A549 (cell line): ENCODE results near the gene GRHL1. TPM values are rescaled to one million over a fixed set of nuclear protein-coding genes. Genes with fewer than 3 reads are reported as not detected.

Experiments
- ATAC-seq, 2 experiments: fragments of 200-7000 bp in 1 of 2; fragments of >200 bp in 1 of 2; cut with Nextera tagmentation in 1 of 2; cut with Tn5 transposase in 1 of 2; 3 replicates each; pipeline versions ENCODE4 v1.8.0 to v1.9.1; 2018 to 2020; ENCODE audit warnings: mild to moderate bottlenecking in 1 of 2, moderate library complexity in 1 of 2
- CTCF ChIA-PET: fragments of 300-600 bp; sonication (Branson Sonifier 250); formaldehyde crosslinking; extraction: SDS; loops from one replicate; lab custom pipeline; 2021; ENCODE audit warnings: antibody characterized with exemption, inconsistent platforms; lab: Yijun Ruan, JAX
- POLR2A ChIA-PET: fragments of 350-600 bp; formaldehyde crosslinking; extraction: SDS; loops from one replicate; lab custom pipeline; 2021; ENCODE audit warnings: antibody characterized with exemption, inconsistent platforms; lab: Yijun Ruan, JAX
- DNase-seq, 2 experiments: peaks; one replicate each; pipeline versions ENCODE4 v3.0.0 to v3.0.0-alpha.2; 2011 to 2016; ENCODE audit warnings: low read depth in 1 of 2, low spot score in 1 of 2
- FAIRE-seq: peaks from 2 replicates; lab custom pipeline; 2011; peaks lifted over from hg19 to GRCh38; lab: Jason Lieb, UNC
- H3K27ac ChIP-seq, 2 experiments: fragments of >200 bp; sonication (Bioruptor Twin); formaldehyde crosslinking; 3 replicates each; pipeline ENCODE4 v1.5.1; 2016 to 2017
- H3K4me1 ChIP-seq: fragments of >200 bp; sonication (Bioruptor Twin); formaldehyde crosslinking; 3 replicates; pipeline ENCODE4 v1.6.1; 2016
- H3K4me2 ChIP-seq: fragments of >200 bp; sonication (Bioruptor Twin); formaldehyde crosslinking; 3 replicates; pipeline ENCODE4 v1.6.1; 2016
- H3K4me3 ChIP-seq: fragments of >200 bp; sonication (Bioruptor Twin); formaldehyde crosslinking; 3 replicates; pipeline ENCODE4 v1.5.1; 2016
- H3K9me3 ChIP-seq: fragments of >200 bp; sonication (Bioruptor Twin); formaldehyde crosslinking; 3 replicates; pipeline ENCODE4 v1.6.1; 2016
- CBX8 ChIP-seq: fragments of 200-600 bp; sonication (generic); IDR thresholded peaks from 2 replicates; pipeline ENCODE4 v1.6.1; 2016
- CTCF ChIP-seq: fragments of >200 bp; sonication (Bioruptor Twin); formaldehyde crosslinking; IDR thresholded peaks from 3 replicates; pipeline ENCODE4 v1.5.1; 2016
- RAD21 ChIP-seq, 2 experiments: fragments of >200 bp in 1 of 2; sonication (Bioruptor Twin) in 1 of 2; formaldehyde crosslinking in 1 of 2; IDR thresholded peaks in 1 of 2; conservative IDR thresholded peaks in 1 of 2; 2 replicates in 1 of 2; 3 replicates in 1 of 2; pipeline ENCODE4 v1.6.1; 2012 to 2018; ENCODE audit warnings: inconsistent platforms in 1 of 2
- SMC3 ChIP-seq: fragments of >200 bp; sonication (Bioruptor Twin); formaldehyde crosslinking; IDR thresholded peaks from 3 replicates; pipeline ENCODE4 v1.6.1; 2018; ENCODE audit warnings: inconsistent platforms
- ZNF302 ChIP-seq: fragments of 250-450 bp; sonication (Bioruptor Pico); IDR thresholded peaks from 2 replicates; pipeline ENCODE4 v1.9.0; 2021; ENCODE audit warnings: inconsistent platforms, mild to moderate bottlenecking, moderate library complexity
- WGBS: methylation state at CpG from one replicate; pipeline ENCODE4 v1.1.6; 2017; ENCODE audit errors: missing lambda C conversion rate; 5-methylcytosine and 5-hydroxymethylcytosine counted together
- polyA plus RNA-seq, 4 experiments: library from polyadenylated mRNA; depleted of rRNA in 3 of 4; stranded (reverse); fragments of >200 nt; fragmentation: RNase III in 1 of 4; extraction: RNeasy Plus Mini Kit Qiagen cat#74134 plus additional on column Dnase treatment in 1 of 4; gene quantifications; 2 replicates in 3 of 4; 3 replicates in 1 of 4; pipeline ENCODE4 v1.2.3, GENCODE V29; 2011 to 2017

Gene GRHL1
- polyA plus RNA-seq, 2 of the 4 experiments (the other 2 are of a cell fraction) = 0.68 to 1.2 TPM

- peak; percentile 94 for TF ChIP-seq CTCF
- no peak for TF ChIP-seq ZNF302 (CRISPR knock-in tag)
- TF ChIP-seq RAD21 (conservative IDR thresholded peaks at IDR 0.05 in 1 of 2, IDR thresholded peaks at IDR 0.05 in 1 of 2) = peak; percentile 84 to 85
- TF ChIP-seq CBX8 = no peak
- TF ChIP-seq SMC3 = peak; percentile 71
- TF ChIP-seq, all 56 proteins: peak for 3
- 54% methylated on average over 10 of the region's 10 CpGs for WGBS
These were observed 97.1 kb downstream of the GRHL1 start for GRCh38 chr2:10048501-10049171.

More at GRCh38 chr2:10048501-10049171, 97.1 kb downstream of the GRHL1 start:
- ATAC-seq = peak; percentile 56 to 69; a peak in 5 of 6 replicates
- Histone ChIP-seq H3K4me3 (no peak overlapping the region), H3K27ac (no peak overlapping the region), H3K4me1 (no peaks in the 10 kb centered on the region), H3K9me3 (0 out of 3 replicates have a peak, but pooled peaks cover 2% of the 10 kb centered on the region), H3K4me2 (no peak overlapping the region)
- CTCF ChIA-PET = interaction anchor here (0.6 to 12.5 kb wide), 51 partner anchors 10 to 645 kb away, joined by 3 to 232 read pairs (median 4); partner anchors contain the start of gene TAF1B
- POLR2A ChIA-PET = interaction anchor here (0.6 to 2.0 kb wide), 3 partner anchors 64 to 715 kb away, joined by 4 to 7 read pairs (median 6); partner anchors contain the start of gene TAF1B
- no peak for FAIRE-seq
- DNase-seq = peak; percentile 56 to 67

Other genes starting within 250 kb of the GRHL1 start
- 40.8 and 51.7 TPM in 2 replicates for gene TAF1B, start 108.2 kb upstream of the GRHL1 start, polyA plus RNA-seq (2011; rRNA removed)
- gene TAF1B, start 108.2 kb upstream of the GRHL1 start, polyA plus RNA-seq (2017; fragmentation: RNase III; extraction: RNeasy Plus Mini Kit Qiagen cat#74134 plus additional on column Dnase treatment) = 32.4 to 40.6 TPM (median 37.0 TPM) in 3 replicates
- gene KLF11, start 91.9 kb downstream of the GRHL1 start, polyA plus RNA-seq (2011; rRNA removed) = 8.2 and 10.0 TPM in 2 replicates
- gene KLF11, start 91.9 kb downstream of the GRHL1 start, polyA plus RNA-seq (2017; fragmentation: RNase III; extraction: RNeasy Plus Mini Kit Qiagen cat#74134 plus additional on column Dnase treatment) = 2.4 to 3.0 TPM (median 2.8 TPM) in 3 replicates
- 0.53 and 0.68 TPM in 2 replicates for gene CYS1, start 128.7 kb downstream of the GRHL1 start, polyA plus RNA-seq (2011; rRNA removed)
- 0.64 to 1.2 TPM (median 1.1 TPM) in 3 replicates for gene CYS1, start 128.7 kb downstream of the GRHL1 start, polyA plus RNA-seq (2017; fragmentation: RNase III; extraction: RNeasy Plus Mini Kit Qiagen cat#74134 plus additional on column Dnase treatment)
- 65.1 and 84.4 TPM in 2 replicates for gene RRM2, start 171.0 kb downstream of the GRHL1 start, polyA plus RNA-seq (2011; rRNA removed)
- 111 to 150 TPM (median 121 TPM) in 3 replicates for gene RRM2, start 171.0 kb downstream of the GRHL1 start, polyA plus RNA-seq (2017; fragmentation: RNase III; extraction: RNeasy Plus Mini Kit Qiagen cat#74134 plus additional on column Dnase treatment)